Endothelial cell of umbilical vein (primary cell): ENCODE measurements around the gene RAB37. TPM values are rescaled to one million over a fixed set of nuclear protein-coding genes. Genes with fewer than 3 reads are reported as not detected.

Source experiments
- BruUV-seq: library from RNA; stranded (reverse); fragments of 400-500 nt; replicated peaks from 2 replicates; lab custom pipeline; 2021; lab: Mats Ljungman, UMichigan
- CTCF ChIA-PET: fragments of 300-600, 350-600 bp; sonication (Branson Sonifier 250); formaldehyde crosslinking; loops from one replicate; lab custom pipeline; 2021; ENCODE audit warnings: antibody characterized with exemption, inconsistent platforms; lab: Charles Lee
- POLR2A ChIA-PET: fragments of 300-600, 350-600 bp; sonication (Branson Sonifier 250); formaldehyde crosslinking; loops from one replicate; lab custom pipeline; 2021; ENCODE audit warnings: antibody characterized with exemption, inconsistent platforms; lab: Charles Lee
- DNase-seq: peaks from one replicate; pipeline ENCODE4 v3.0.0-alpha.2; 2011; ENCODE audit warnings: low read depth, low spot score
- FAIRE-seq: peaks from 2 replicates; lab custom pipeline; 2011; peaks lifted over from hg19 to GRCh38; lab: Jason Lieb, UNC
- H2AFZ ChIP-seq: 2 replicates; pipeline ENCODE4 v1.6.0; 2012; ENCODE audit warnings: low read depth, low read length, control low read depth, inconsistent platforms
- H3K27ac ChIP-seq: 2 replicates; pipeline ENCODE4 v1.5.1; 2011; ENCODE audit warnings: low read depth, mild to moderate bottlenecking, control low read depth, low read length, moderate library complexity; ENCODE audit not compliant: insufficient read depth
- H3K27me3 ChIP-seq, 2 experiments: 2 replicates each; pipeline versions ENCODE4 v1.6.0 to v1.6.1; 2011; ENCODE audit warnings: low read length in 2 of 2, mixed read lengths in 1 of 2; ENCODE audit not compliant: control insufficient read depth in 2 of 2, insufficient read depth in 2 of 2
- H3K36me3 ChIP-seq, 2 experiments: 2 replicates in 1 of 2; 3 replicates in 1 of 2; pipeline ENCODE4 v1.5.1; 2011; ENCODE audit warnings: low read length in 2 of 2, mild to moderate bottlenecking in 1 of 2, moderate library complexity in 1 of 2; ENCODE audit not compliant: control insufficient read depth in 2 of 2, insufficient read depth in 2 of 2; ENCODE audit errors: extremely low read depth in 1 of 2
- H3K4me1 ChIP-seq: 3 replicates; pipeline ENCODE4 v1.5.1; 2011; ENCODE audit warnings: mild to moderate bottlenecking, low read length; ENCODE audit not compliant: control insufficient read depth, insufficient read depth; ENCODE audit errors: extremely low read depth
- H3K4me2 ChIP-seq: 2 replicates; pipeline ENCODE4 v1.6.1; 2011; ENCODE audit warnings: low read length, control low read depth, mixed read lengths; ENCODE audit not compliant: insufficient read depth
- H3K4me3 ChIP-seq, 3 experiments: fragments of 200-600 bp in 1 of 3; sonication (generic), shearing (Covaris generic) in 1 of 3; replicated peaks in 1 of 3; 2 replicates each; pipeline ENCODE4 v1.5.1; 2011 to 2016; ENCODE audit warnings: control low read depth in 3 of 3, low read length in 3 of 3, mild to moderate bottlenecking in 2 of 3, inconsistent platforms in 1 of 3, low read depth in 1 of 3, moderate library complexity in 1 of 3; ENCODE audit not compliant: insufficient read depth in 1 of 3
- H3K79me2 ChIP-seq: 2 replicates; pipeline ENCODE4 v1.6.0; 2012; ENCODE audit warnings: low read length, inconsistent platforms; ENCODE audit not compliant: control insufficient read depth, insufficient read depth
- H3K9ac ChIP-seq: replicated peaks from 2 replicates; pipeline ENCODE3; 2011; ENCODE audit warnings: low read length, control low read depth; ENCODE audit not compliant: insufficient read depth; ENCODE audit errors: extremely low read depth
- H3K9me1 ChIP-seq: replicated peaks from 3 replicates; pipeline ENCODE4 v1.6.0; 2011; ENCODE audit warnings: mild to moderate bottlenecking, low read length; ENCODE audit not compliant: control insufficient read depth, insufficient read depth; ENCODE audit errors: extremely low read depth
- H3K9me3 ChIP-seq: replicated peaks from 2 replicates; pipeline ENCODE4 v1.5.1; 2012; ENCODE audit warnings: low read length, inconsistent platforms; ENCODE audit not compliant: control insufficient read depth, insufficient read depth
- H4K20me1 ChIP-seq: replicated peaks from 2 replicates; pipeline ENCODE3; 2011; ENCODE audit warnings: mild to moderate bottlenecking, low read length; ENCODE audit not compliant: control insufficient read depth, insufficient read depth; ENCODE audit errors: extremely low read depth
- CTCF ChIP-seq, 2 donors: IDR thresholded peaks; 1 replicate in 1 of 2; 2 replicates in 1 of 2; pipeline ENCODE4 v1.5.1; 2011; ENCODE audit warnings: low read length in 2 of 2, mild to moderate bottlenecking in 2 of 2, moderate library complexity in 2 of 2, control low read depth in 1 of 2, inconsistent platforms in 1 of 2, low read depth in 1 of 2; ENCODE audit not compliant: insufficient read depth in 1 of 2; ENCODE audit errors: extremely low read depth in 1 of 2
- EZH2 ChIP-seq: IDR thresholded peaks from 2 replicates; pipeline ENCODE4 v1.6.1; 2012; ENCODE audit warnings: borderline replicate concordance, low read depth, mild to moderate bottlenecking, moderate library complexity, low read length, inconsistent platforms; ENCODE audit not compliant: severe bottlenecking
- FOS ChIP-seq: IDR thresholded peaks from 2 replicates; pipeline ENCODE4 v1.6.1; 2011; ENCODE audit warnings: mild to moderate bottlenecking, low read length, moderate library complexity, borderline replicate concordance; ENCODE audit not compliant: insufficient read depth
- GATA2 ChIP-seq: IDR thresholded peaks from 2 replicates; pipeline ENCODE4 v1.7.0; 2011; ENCODE audit warnings: low read depth, mild to moderate bottlenecking, moderate library complexity, mixed read lengths, low read length; ENCODE audit not compliant: insufficient read length, insufficient read depth
- JUN ChIP-seq: IDR thresholded peaks from 2 replicates; pipeline ENCODE4 v1.6.1; 2011; ENCODE audit warnings: borderline replicate concordance, low read depth; ENCODE audit not compliant: insufficient read length, insufficient read depth
- MAX ChIP-seq: IDR thresholded peaks from 2 replicates; pipeline ENCODE4 v1.6.1; 2011; ENCODE audit not compliant: insufficient read depth, insufficient read length
- MYC ChIP-seq: IDR thresholded peaks from one replicate; pipeline ENCODE4 v1.6.1; 2011; ENCODE audit warnings: mild to moderate bottlenecking, low read depth, low read length
- POLR2AphosphoS5 ChIP-seq: IDR thresholded peaks from 2 replicates; pipeline ENCODE4 v1.6.1; 2012; ENCODE audit warnings: low read depth, mild to moderate bottlenecking, control low read depth, low read length, moderate library complexity; ENCODE audit not compliant: insufficient read depth
- dilution Hi-C: fragments of 300-500 bp; cut with MboI; formaldehyde crosslinking; loops from one replicate; pipeline ENCODE4 v1.15.0; 2019; ENCODE audit warnings: low sequenced_read_pairs; ENCODE audit not compliant: extremely low pct_ligation_motif_present
- intact Hi-C: fragments of 100-400 bp; cut with micrococcal nuclease; formaldehyde crosslinking; loops from one replicate; pipeline ENCODE4 v1.10.0; 2022
- polyA plus RNA-seq, 4 experiments: library from polyadenylated mRNA; depleted of rRNA in 3 of 4; stranded (reverse) in 3 of 4; unstranded in 1 of 4; fragments of >200 nt; gene quantifications; 2 replicates each; pipeline versions ENCODE4 v1.2.1 to v1.2.3, GENCODE V29; 2011 to 2012; ENCODE audit warnings: missing spikeins in 1 of 4
- total RNA-seq: library from RNA; stranded (reverse); gene quantifications from 2 replicates; pipeline ENCODE4 v1.2.3, GENCODE V29; 2021

The RAB37 gene
- total and polyA plus RNA-seq, 2 donors (not counting 3 experiments of a cell fraction or from before 2014, with no cell fraction given): 0.11 TPM; not detected in 1

DNA sequence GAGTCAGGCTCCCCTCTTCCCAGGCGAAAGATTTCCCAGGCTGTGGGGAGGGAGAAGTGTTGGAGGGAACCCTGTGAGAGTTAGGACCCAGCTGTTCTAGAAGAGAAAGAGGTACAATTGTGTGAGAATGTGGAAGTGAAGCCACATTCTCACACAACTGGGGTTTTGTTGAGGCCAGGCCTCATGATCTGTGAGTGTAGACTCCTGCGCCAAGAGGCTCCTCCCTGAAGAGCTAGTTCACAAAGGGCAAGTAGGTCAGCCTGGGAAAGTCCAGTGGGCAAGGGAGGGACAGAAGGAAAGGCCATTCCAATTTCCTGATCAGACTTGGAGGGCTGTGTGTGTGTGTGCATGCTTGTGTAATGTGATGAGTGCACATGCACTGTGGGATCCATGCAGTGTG is 39.5 kb upstream of the RAB37 start:
- no peak for TF ChIP-seq CTCF (IDR thresholded peaks at IDR 0.05; ENCODE audit: extremely low read depth in 1 of 2, insufficient read depth in 1 of 2, low read depth in 1 of 2, low read length in 2 of 2)
- TF ChIP-seq FOS: no peak
- TF ChIP-seq JUN: no peak
- no peak for TF ChIP-seq MYC
- H3K9me1 ChIP-seq: no peaks in the 10 kb centered on the region
- no peak overlapping the region for H3K4me2 ChIP-seq
- H3K27me3 ChIP-seq: no peaks in the 10 kb centered on the region
- no peaks in the 10 kb centered on the region for H4K20me1 ChIP-seq
- ChIA-PET POLR2A (no interaction called here), CTCF (no interaction called here)
- BruUV-seq: no TSS peak
- no peak overlapping the region for H3K27ac ChIP-seq
- dilution Hi-C loops: no loop called here
- intact Hi-C loops: no loop called here
- FAIRE-seq (no peak), DNase-seq (no peak)
- no peaks in the 10 kb centered on the region for H3K4me1 ChIP-seq
- no peak overlapping the region for H2AFZ ChIP-seq
- no peaks in the 10 kb centered on the region for H3K79me2 ChIP-seq
- no peaks in the 10 kb centered on the region for H3K36me3 ChIP-seq
- no peak overlapping the region for H3K4me3 ChIP-seq
- no peaks in the 10 kb centered on the region for H3K9me3 ChIP-seq
- H3K9ac ChIP-seq: no peak overlapping the region

- Histone ChIP-seq H3K4me2 (no peak overlapping the region), H2AFZ (no peak overlapping the region), H3K79me2 (no peaks in the 10 kb centered on the region), H3K27me3 (no peaks in the 10 kb centered on the region), H3K9me1 (no peaks in the 10 kb centered on the region), H3K36me3 (no peaks in the 10 kb centered on the region), H3K9me3 (no peaks in the 10 kb centered on the region), H3K4me3 (no peak overlapping the region), H4K20me1 (no peaks in the 10 kb centered on the region), H3K4me1 (no peaks in the 10 kb centered on the region), H3K27ac (no peak overlapping the region), H3K9ac (no peak overlapping the region)
- CTCF ChIA-PET: no interaction called here
- FAIRE-seq: no peak
- POLR2A ChIA-PET: no interaction called here
- dilution Hi-C loops (no loop called here), intact Hi-C loops (no loop called here)
- no peak for DNase-seq
- no TSS peak for BruUV-seq
- no peak for TF ChIP-seq POLR2AphosphoS5
- no peak for TF ChIP-seq FOS
- TF ChIP-seq MAX: no peak
- TF ChIP-seq EZH2: no peak
- TF ChIP-seq GATA2: no peak
These were observed 39.0 kb upstream of the RAB37 start for GRCh38 chr17:74698069-74698468.
